HepG2 (cell line): ENCODE results near the gene LRRC51. TPM values are rescaled to one million over a fixed set of nuclear protein-coding genes. Genes with fewer than 3 reads are reported as not detected.

Experiments used
- CBX5 ChIP-seq: sonication (generic); formaldehyde crosslinking; IDR thresholded peaks from 2 replicates; pipeline ENCODE4 v1.4.0; 2020; ENCODE audit warnings: missing genetic modification reagents, borderline replicate concordance
- CEBPB ChIP-seq: IDR thresholded peaks from 2 replicates; pipeline ENCODE4 v1.6.1; 2011; ENCODE audit warnings: low read depth, low read length, improper control_type of control experiment, borderline replicate concordance
- HNRNPH1 ChIP-seq: fragments of 200-400 bp; formaldehyde crosslinking; optimal IDR thresholded peaks from 2 replicates; pipeline ENCODE3; 2017; ENCODE audit warnings: mild to moderate bottlenecking, low read depth, low read length
- HNRNPK ChIP-seq: fragments of 200-400 bp; formaldehyde crosslinking; IDR thresholded peaks from 2 replicates; pipeline ENCODE4 v1.6.1; 2018; ENCODE audit warnings: low read length, low read depth, moderate library complexity, mild to moderate bottlenecking; ENCODE audit not compliant: poor library complexity, severe bottlenecking
- HOXA9 ChIP-seq: sonication (generic); formaldehyde crosslinking; IDR thresholded peaks from 2 replicates; pipeline ENCODE4 v1.8.1; 2022; ENCODE audit warnings: missing genetic modification reagents, mild to moderate bottlenecking, moderate library complexity, borderline replicate concordance
- NAIF1 ChIP-seq: sonication (generic); formaldehyde crosslinking; IDR thresholded peaks from 2 replicates; pipeline ENCODE4 v1.5.0; 2020; ENCODE audit warnings: mild to moderate bottlenecking, missing genetic modification reagents, borderline replicate concordance
- NFAT5 ChIP-seq: sonication (generic); formaldehyde crosslinking; IDR thresholded peaks from 2 replicates; pipeline ENCODE4 v1.4.0; 2020; ENCODE audit warnings: missing genetic modification reagents
- RBFOX2 ChIP-seq: fragments of 200-400 bp; formaldehyde crosslinking; IDR thresholded peaks from 2 replicates; pipeline ENCODE4 v1.6.1; 2017; ENCODE audit warnings: low read depth, mild to moderate bottlenecking, low read length
- REXO4 ChIP-seq: sonication (generic); formaldehyde crosslinking; IDR thresholded peaks from 2 replicates; pipeline ENCODE4 v1.8.0; 2022; ENCODE audit warnings: missing genetic modification reagents, mild to moderate bottlenecking, borderline replicate concordance
- TCF7L2 ChIP-seq: IDR thresholded peaks from 2 replicates; pipeline ENCODE4 v1.6.1; 2011; ENCODE audit warnings: mild to moderate bottlenecking, low read depth, low read length, moderate library complexity
- ZNF468 ChIP-seq: sonication (generic); formaldehyde crosslinking; IDR thresholded peaks from 2 replicates; pipeline ENCODE4 v1.8.0; 2022; ENCODE audit warnings: mild to moderate bottlenecking, moderate library complexity, missing genetic modification reagents
- ZNF563 ChIP-seq: sonication (generic); formaldehyde crosslinking; IDR thresholded peaks from 2 replicates; pipeline ENCODE4 v1.8.0; 2022; ENCODE audit warnings: mild to moderate bottlenecking, moderate library complexity, missing genetic modification reagents
- ZNF564 ChIP-seq: sonication (generic); formaldehyde crosslinking; IDR thresholded peaks from 2 replicates; pipeline ENCODE4 v1.8.1; 2023; ENCODE audit warnings: mild to moderate bottlenecking, missing genetic modification reagents
- ZNF780A ChIP-seq: sonication (generic); formaldehyde crosslinking; IDR thresholded peaks from 2 replicates; pipeline ENCODE4 v1.8.0; 2022; ENCODE audit warnings: mild to moderate bottlenecking, missing genetic modification reagents, moderate library complexity
- polyA plus RNA-seq, 8 experiments: library from polyadenylated mRNA; depleted of rRNA in 3 of 8; stranded (reverse) in 7 of 8; unstranded in 1 of 8; fragments of >200 nt; fragmentation: Illumina TruSeq in 4 of 8; extraction: Trizol in 4 of 8; gene quantifications; 2 replicates each; pipeline versions ENCODE4 v1.2.1 to v1.2.3, GENCODE V29; 2011 to 2016; ENCODE audit warnings: low read depth in 4 of 8, missing spikeins in 1 of 8, mixed read lengths in 1 of 8; ENCODE audit not compliant: insufficient read depth in 1 of 8
- total RNA-seq, 5 experiments: library from RNA; depleted of rRNA; stranded (reverse); fragments of >200 nt; fragmentation: Illumina TruSeq; extraction: Trizol; gene quantifications; 2 replicates each; pipeline ENCODE4 v1.2.3, GENCODE V29; 2016; ENCODE audit warnings: low read depth in 1 of 5
- TF ChIP-seq, protein P1 (sequence below): sonication (generic); formaldehyde crosslinking; IDR thresholded peaks from 2 replicates; pipeline ENCODE4 v1.8.1; 2022; ENCODE audit warnings: low read depth, mild to moderate bottlenecking, missing genetic modification reagents
- TF ChIP-seq, protein P2 (sequence below): IDR thresholded peaks from 2 replicates; pipeline ENCODE4 v1.6.1; 2018; ENCODE audit warnings: missing genetic modification reagents
- TF ChIP-seq, protein P3 (sequence below): sonication (generic); formaldehyde crosslinking; IDR thresholded peaks from 2 replicates; pipeline ENCODE4 v1.4.0; 2020; ENCODE audit warnings: missing genetic modification reagents

Gene LRRC51
- total and polyA plus RNA-seq, 2 of the 13 experiments (the other 11 are each of a cell fraction or from before 2014, with no cell fraction given) = 5.3 to 6.0 TPM

- TF ChIP-seq REXO4 (CRISPR knock-in tag) (no peak), HNRNPK (peak; percentile 39), HNRNPH1 (no peak), NFAT5 (CRISPR knock-in tag) (peak; percentile 23), ZNF468 (CRISPR knock-in tag) (no peak), CEBPB (no peak), TCF7L2 (no peak), NAIF1 (CRISPR knock-in tag) (no peak), ZNF564 (0 out of 2 replicates have a peak, but pooled peaks have one; percentile 39), CBX5 (peak; percentile 84), ZNF780A (CRISPR knock-in tag) (no peak), RBFOX2 (peak; percentile 95), HOXA9 (CRISPR knock-in tag) (peak; percentile 32; the same call in 1 of the 2 replicates), ZNF563 (no peak)
- TF ChIP-seq, protein P1, sequence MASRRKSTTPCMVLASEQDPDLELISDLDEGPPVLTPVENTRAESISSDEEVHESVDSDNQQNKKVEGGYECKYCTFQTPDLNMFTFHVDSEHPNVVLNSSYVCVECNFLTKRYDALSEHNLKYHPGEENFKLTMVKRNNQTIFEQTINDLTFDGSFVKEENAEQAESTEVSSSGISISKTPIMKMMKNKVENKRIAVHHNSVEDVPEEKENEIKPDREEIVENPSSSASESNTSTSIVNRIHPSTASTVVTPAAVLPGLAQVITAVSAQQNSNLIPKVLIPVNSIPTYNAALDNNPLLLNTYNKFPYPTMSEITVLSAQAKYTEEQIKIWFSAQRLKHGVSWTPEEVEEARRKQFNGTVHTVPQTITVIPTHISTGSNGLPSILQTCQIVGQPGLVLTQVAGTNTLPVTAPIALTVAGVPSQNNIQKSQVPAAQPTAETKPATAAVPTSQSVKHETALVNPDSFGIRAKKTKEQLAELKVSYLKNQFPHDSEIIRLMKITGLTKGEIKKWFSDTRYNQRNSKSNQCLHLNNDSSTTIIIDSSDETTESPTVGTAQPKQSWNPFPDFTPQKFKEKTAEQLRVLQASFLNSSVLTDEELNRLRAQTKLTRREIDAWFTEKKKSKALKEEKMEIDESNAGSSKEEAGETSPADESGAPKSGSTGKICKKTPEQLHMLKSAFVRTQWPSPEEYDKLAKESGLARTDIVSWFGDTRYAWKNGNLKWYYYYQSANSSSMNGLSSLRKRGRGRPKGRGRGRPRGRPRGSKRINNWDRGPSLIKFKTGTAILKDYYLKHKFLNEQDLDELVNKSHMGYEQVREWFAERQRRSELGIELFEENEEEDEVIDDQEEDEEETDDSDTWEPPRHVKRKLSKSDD (CRISPR knock-in tag) = no peak
- TF ChIP-seq, protein P2, sequence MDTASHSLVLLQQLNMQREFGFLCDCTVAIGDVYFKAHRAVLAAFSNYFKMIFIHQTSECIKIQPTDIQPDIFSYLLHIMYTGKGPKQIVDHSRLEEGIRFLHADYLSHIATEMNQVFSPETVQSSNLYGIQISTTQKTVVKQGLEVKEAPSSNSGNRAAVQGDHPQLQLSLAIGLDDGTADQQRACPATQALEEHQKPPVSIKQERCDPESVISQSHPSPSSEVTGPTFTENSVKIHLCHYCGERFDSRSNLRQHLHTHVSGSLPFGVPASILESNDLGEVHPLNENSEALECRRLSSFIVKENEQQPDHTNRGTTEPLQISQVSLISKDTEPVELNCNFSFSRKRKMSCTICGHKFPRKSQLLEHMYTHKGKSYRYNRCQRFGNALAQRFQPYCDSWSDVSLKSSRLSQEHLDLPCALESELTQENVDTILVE = peak; percentile 79; the same call in 1 of the 2 replicates
- TF ChIP-seq, protein P3, sequence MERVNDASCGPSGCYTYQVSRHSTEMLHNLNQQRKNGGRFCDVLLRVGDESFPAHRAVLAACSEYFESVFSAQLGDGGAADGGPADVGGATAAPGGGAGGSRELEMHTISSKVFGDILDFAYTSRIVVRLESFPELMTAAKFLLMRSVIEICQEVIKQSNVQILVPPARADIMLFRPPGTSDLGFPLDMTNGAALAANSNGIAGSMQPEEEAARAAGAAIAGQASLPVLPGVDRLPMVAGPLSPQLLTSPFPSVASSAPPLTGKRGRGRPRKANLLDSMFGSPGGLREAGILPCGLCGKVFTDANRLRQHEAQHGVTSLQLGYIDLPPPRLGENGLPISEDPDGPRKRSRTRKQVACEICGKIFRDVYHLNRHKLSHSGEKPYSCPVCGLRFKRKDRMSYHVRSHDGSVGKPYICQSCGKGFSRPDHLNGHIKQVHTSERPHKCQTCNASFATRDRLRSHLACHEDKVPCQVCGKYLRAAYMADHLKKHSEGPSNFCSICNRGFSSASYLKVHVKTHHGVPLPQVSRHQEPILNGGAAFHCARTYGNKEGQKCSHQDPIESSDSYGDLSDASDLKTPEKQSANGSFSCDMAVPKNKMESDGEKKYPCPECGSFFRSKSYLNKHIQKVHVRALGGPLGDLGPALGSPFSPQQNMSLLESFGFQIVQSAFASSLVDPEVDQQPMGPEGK (CRISPR knock-in tag) = peak; percentile 76
Measured at GRCh38 chr11:72102946-72103753, 22.5 kb downstream of the LRRC51 start, which contains the start of gene LAMTOR1 (continued).
